ENCODE results near the gene C10orf62.

Gene C10orf62

GRCh38 chr10:97601268-97602215 is 12.0 kb downstream of the C10orf62 start:
- ChIA-PET POLR2A (ENCODE audit: low non-redundant PET) (no interaction called here), CTCF (interaction anchor here (1.6 kb wide), 1 partner anchor 30 kb away, joined by 4 read pairs; no protein-coding TSS in a partner anchor)
- no peak for DNase-seq (ENCODE audit: low spot score)
- no peak for TF ChIP-seq CTCF (conservative IDR thresholded peaks at IDR 0.05; ENCODE audit: low read depth)
- no peak overlapping the region for H3K27ac ChIP-seq

- POLR2A ChIA-PET (ENCODE audit: low non-redundant PET), result no interaction called here
- no peak for DNase-seq (ENCODE audit: low spot score)
- no peak for TF ChIP-seq CTCF (conservative IDR thresholded peaks at IDR 0.05; ENCODE audit: low read depth)
- CTCF ChIA-PET, result interaction anchor here (1.2 to 1.3 kb wide), 2 partner anchors 35 to 55 kb away, joined by 3 read pairs; no protein-coding TSS in a partner anchor
- H3K27ac ChIP-seq, result no peak overlapping the region
These were observed 17.6 kb downstream of the C10orf62 start for GRCh38 chr10:97607095-97607636.

- no peak for TF ChIP-seq CTCF (conservative IDR thresholded peaks at IDR 0.05; ENCODE audit: low read depth)
- H3K27ac ChIP-seq, result peak overlapping the region; percentile 74
- DNase-seq (ENCODE audit: low spot score), result peak; percentile 34
- ChIA-PET POLR2A (ENCODE audit: low non-redundant PET) (no interaction called here), CTCF (interaction anchor here (0.6 to 1.1 kb wide), 3 partner anchors 36 to 68 kb away, joined by 3 to 7 read pairs (median 6); partner anchors contain the start of gene ANKRD2)
These were observed 19.6 kb downstream of the C10orf62 start for GRCh38 chr10:97608991-97609561.

GRCh38 chr10:97611473-97611872 is 22.0 kb downstream of the C10orf62 start:
- DNase-seq (ENCODE audit: low spot score), result no peak
- TF ChIP-seq CTCF (conservative IDR thresholded peaks at IDR 0.05; ENCODE audit: low read depth), result no peak
- CTCF ChIA-PET, result interaction anchor here (0.6 to 2.1 kb wide), 9 partner anchors 12 to 152 kb away, joined by 3 to 35 read pairs (median 6); partner anchors contain the start of gene ANKRD2
- peak overlapping the region; percentile 48 for H3K27ac ChIP-seq
- POLR2A ChIA-PET (ENCODE audit: low non-redundant PET), result no interaction called here

- peak overlapping the region; percentile 48 for H3K27ac ChIP-seq
- TF ChIP-seq CTCF (conservative IDR thresholded peaks at IDR 0.05; ENCODE audit: low read depth), result peak; percentile 57
- CTCF ChIA-PET, result interaction anchor here (0.6 to 2.1 kb wide), 19 partner anchors 11 to 414 kb away, joined by 3 to 35 read pairs (median 3); partner anchors contain the start of genes ANKRD2, C10orf62 and UBTD1
- DNase-seq (ENCODE audit: low spot score), result peak; percentile 87
- POLR2A ChIA-PET (ENCODE audit: low non-redundant PET), result interaction anchor here (1.0 kb wide), 1 partner anchor 114 kb away, joined by 3 read pairs; the partner anchor contains the start of gene UBTD1
These were observed 22.9 kb downstream of the C10orf62 start for GRCh38 chr10:97612386-97612785.

GRCh38 chr10:97618285-97618684 is 28.8 kb downstream of the C10orf62 start:
- no peak for TF ChIP-seq CTCF (conservative IDR thresholded peaks at IDR 0.05; ENCODE audit: low read depth)
- no peak for DNase-seq (ENCODE audit: low spot score)
- POLR2A ChIA-PET (ENCODE audit: low non-redundant PET), result no interaction called here
- CTCF ChIA-PET, result interaction anchor here (0.6 to 0.7 kb wide), 3 partner anchors 77 to 187 kb away, joined by 3 read pairs; no protein-coding TSS in a partner anchor
- no peak overlapping the region for H3K27ac ChIP-seq

Measured in RWPE1 (cell line).